OCI-LY3 (cell line): ENCODE results near the gene ORMDL1.

Source experiments
- H2AFZ ChIP-seq: fragments of 200-600, 300-600 bp; shearing (Covaris generic); 2 replicates; pipeline ENCODE4 v1.6.0; 2014; ENCODE audit warnings: antibody characterized with exemption, low read depth, low read length
- H3K27ac ChIP-seq: fragments of 200-600, 300-600 bp; sonication (generic); 2 replicates; pipeline ENCODE4 v1.5.1; 2014; ENCODE audit warnings: mild to moderate bottlenecking, low read length, moderate library complexity, mixed read lengths
- H3K27me3 ChIP-seq: fragments of 200-600, 300-600 bp; sonication (generic); 2 replicates; pipeline ENCODE4 v1.6.1; 2014; ENCODE audit warnings: low read depth, low read length, mixed read lengths
- H3K36me3 ChIP-seq: fragments of 200-600, 300-600 bp; sonication (generic); replicated peaks from 2 replicates; pipeline ENCODE3; 2014; ENCODE audit warnings: low read depth, low read length, mixed read lengths
- H3K4me1 ChIP-seq: fragments of 300-600, 200-600 bp; sonication (generic); 2 replicates; pipeline ENCODE4 v1.6.1; 2014; ENCODE audit warnings: low read length, mixed read lengths
- H3K4me2 ChIP-seq: fragments of 200-600, 300-600 bp; sonication (generic); 2 replicates; pipeline ENCODE4 v1.6.1; 2014; ENCODE audit warnings: low read length, mixed read lengths
- H3K4me3 ChIP-seq: fragments of 300-600, 200-600 bp; sonication (generic); 2 replicates; pipeline ENCODE4 v1.5.1; 2014; ENCODE audit warnings: antibody characterized with exemption, mild to moderate bottlenecking, low read length, moderate library complexity
- H3K79me2 ChIP-seq: fragments of 300-600, 200-600 bp; shearing (Covaris generic); 2 replicates; pipeline ENCODE4 v1.6.1; 2014; ENCODE audit warnings: mild to moderate bottlenecking, low read length, mixed read lengths
- H3K9ac ChIP-seq: fragments of 300-600, 200-600 bp; shearing (Covaris generic); 2 replicates; pipeline ENCODE4 v1.6.0; 2014; ENCODE audit warnings: mild to moderate bottlenecking, low read length, moderate library complexity
- H3K9me3 ChIP-seq: fragments of 200-600, 300-600 bp; shearing (Covaris generic); 2 replicates; pipeline ENCODE4 v1.6.1; 2014; ENCODE audit warnings: low read length, mixed read lengths; ENCODE audit not compliant: insufficient read depth
- H4K20me1 ChIP-seq: fragments of 200-600, 300-600 bp; sonication (generic); 2 replicates; pipeline ENCODE4 v1.6.1; 2016; ENCODE audit warnings: low read length, mixed read lengths; ENCODE audit not compliant: insufficient read depth
- EZH2phosphoT487 ChIP-seq: fragments of 200-600 bp; shearing (Covaris generic); IDR thresholded peaks from 2 replicates; pipeline ENCODE4 v1.6.1; 2018; ENCODE audit warnings: antibody characterized with exemption, mixed run types, low read depth
- TF ChIP-seq, protein P1 (sequence below): fragments of 200-600, 300-600 bp; sonication (generic); IDR thresholded peaks from 2 replicates; pipeline ENCODE4 v1.5.1; 2014; ENCODE audit warnings: antibody characterized with exemption, low read length, low read depth

Gene ORMDL1

DNA sequence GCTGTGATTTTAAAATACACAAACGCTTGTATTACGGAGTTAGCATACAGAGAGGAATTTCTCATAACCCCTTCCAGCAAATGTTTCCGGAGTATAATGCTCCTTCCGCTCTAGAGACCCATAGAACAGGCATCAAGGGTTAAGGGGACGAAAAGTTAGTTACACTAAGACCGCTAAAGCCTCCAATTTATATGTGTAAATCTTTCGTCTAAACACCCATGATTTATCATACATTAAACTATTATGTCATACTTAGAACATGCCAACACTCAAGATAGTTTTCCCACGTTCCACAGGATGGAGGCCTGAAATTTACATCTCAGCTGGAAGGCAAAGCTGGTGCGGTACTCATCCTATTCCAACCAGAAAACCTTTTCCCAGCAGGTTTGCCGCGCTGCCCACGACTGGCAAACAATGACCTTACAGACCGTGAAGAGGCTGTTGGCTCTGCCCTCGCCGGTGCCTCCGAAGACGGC lies 650 bp downstream of the ORMDL1 start:
- H2AFZ ChIP-seq, result peak overlapping the region; percentile 53
- H3K9ac ChIP-seq, result peak overlapping the region; percentile 89
- peak overlapping the region; percentile 85 for H3K4me2 ChIP-seq
- peaks cover 14% of the 10 kb centered on the region for H3K4me1 ChIP-seq
- no peaks in the 10 kb centered on the region for H4K20me1 ChIP-seq
- TF ChIP-seq EZH2phosphoT487, result no peak
- TF ChIP-seq, protein P1, sequence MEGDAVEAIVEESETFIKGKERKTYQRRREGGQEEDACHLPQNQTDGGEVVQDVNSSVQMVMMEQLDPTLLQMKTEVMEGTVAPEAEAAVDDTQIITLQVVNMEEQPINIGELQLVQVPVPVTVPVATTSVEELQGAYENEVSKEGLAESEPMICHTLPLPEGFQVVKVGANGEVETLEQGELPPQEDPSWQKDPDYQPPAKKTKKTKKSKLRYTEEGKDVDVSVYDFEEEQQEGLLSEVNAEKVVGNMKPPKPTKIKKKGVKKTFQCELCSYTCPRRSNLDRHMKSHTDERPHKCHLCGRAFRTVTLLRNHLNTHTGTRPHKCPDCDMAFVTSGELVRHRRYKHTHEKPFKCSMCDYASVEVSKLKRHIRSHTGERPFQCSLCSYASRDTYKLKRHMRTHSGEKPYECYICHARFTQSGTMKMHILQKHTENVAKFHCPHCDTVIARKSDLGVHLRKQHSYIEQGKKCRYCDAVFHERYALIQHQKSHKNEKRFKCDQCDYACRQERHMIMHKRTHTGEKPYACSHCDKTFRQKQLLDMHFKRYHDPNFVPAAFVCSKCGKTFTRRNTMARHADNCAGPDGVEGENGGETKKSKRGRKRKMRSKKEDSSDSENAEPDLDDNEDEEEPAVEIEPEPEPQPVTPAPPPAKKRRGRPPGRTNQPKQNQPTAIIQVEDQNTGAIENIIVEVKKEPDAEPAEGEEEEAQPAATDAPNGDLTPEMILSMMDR, result no peak
- H3K79me2 ChIP-seq, result peaks cover 76% of the 10 kb centered on the region
- no peaks in the 10 kb centered on the region for H3K9me3 ChIP-seq
- peak overlapping the region; percentile 82 for H3K27ac ChIP-seq
- peaks cover 32% of the 10 kb centered on the region for H3K36me3 ChIP-seq
- no peaks in the 10 kb centered on the region for H3K27me3 ChIP-seq
- peak overlapping the region; percentile 80 for H3K4me3 ChIP-seq

DNA sequence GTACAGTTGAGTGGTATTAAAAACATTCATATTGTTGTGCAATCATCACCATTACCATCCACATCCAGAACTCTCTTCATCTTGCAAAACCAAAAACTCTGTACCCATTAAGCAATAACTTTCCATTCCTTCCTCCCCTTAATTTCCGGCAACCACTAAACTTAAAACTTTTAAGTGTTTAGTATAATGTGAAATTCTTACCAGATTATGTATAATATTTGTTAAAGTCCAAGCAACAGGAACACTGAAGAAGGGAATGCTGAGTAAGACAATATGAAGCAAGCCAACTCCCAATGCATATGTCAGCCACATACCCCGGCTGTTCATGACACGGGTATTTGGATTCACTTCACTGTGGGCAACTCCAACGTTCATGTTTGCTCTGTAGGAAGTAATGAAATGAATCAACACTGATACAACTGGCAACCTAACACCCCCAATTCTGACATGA lies 1.9 kb downstream of the ORMDL1 start:
- H3K4me2 ChIP-seq, result peak overlapping the region; percentile 85
- peak overlapping the region; percentile 89; the same call in 1 of the 2 replicates for H3K9ac ChIP-seq
- H3K4me1 ChIP-seq, result peaks cover 14% of the 10 kb centered on the region
- H3K36me3 ChIP-seq, result peaks cover 33% of the 10 kb centered on the region
- H3K27me3 ChIP-seq, result no peaks in the 10 kb centered on the region
- no peaks in the 10 kb centered on the region for H4K20me1 ChIP-seq
- H3K27ac ChIP-seq, result no peak overlapping the region
- no peaks in the 10 kb centered on the region for H3K9me3 ChIP-seq
- H2AFZ ChIP-seq, result no peak overlapping the region
- H3K4me3 ChIP-seq, result peak overlapping the region; percentile 80
- TF ChIP-seq EZH2phosphoT487, result no peak
- H3K79me2 ChIP-seq, result peaks cover 65% of the 10 kb centered on the region

DNA sequence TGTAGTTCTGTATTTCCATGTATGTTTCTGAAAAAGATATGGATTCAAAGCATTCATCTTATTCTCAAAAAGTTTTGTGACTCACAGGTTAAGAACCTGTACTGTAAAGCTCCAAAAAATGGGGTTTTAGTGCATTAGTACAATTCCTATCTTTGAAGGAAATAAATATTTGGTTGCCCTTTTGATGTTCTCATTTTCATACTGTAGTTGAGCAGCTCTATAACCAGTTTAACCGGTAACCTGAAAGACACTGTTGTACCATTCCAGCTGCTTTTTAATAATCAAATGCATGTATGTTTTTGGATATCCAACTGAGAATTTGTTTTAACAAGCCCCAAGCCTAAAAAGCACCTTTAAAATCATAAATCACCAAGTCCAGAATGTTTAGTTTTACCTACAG lies 11.9 kb downstream of the ORMDL1 start:
- Histone ChIP-seq H3K27ac (no peak overlapping the region), H3K36me3 (peaks cover 63% of the 10 kb centered on the region), H3K79me2 (peaks cover 4% of the 10 kb centered on the region), H4K20me1 (no peaks in the 10 kb centered on the region), H3K9ac (no peak overlapping the region), H3K9me3 (no peaks in the 10 kb centered on the region), H3K27me3 (no peaks in the 10 kb centered on the region), H2AFZ (no peak overlapping the region), H3K4me3 (no peak overlapping the region), H3K4me2 (no peak overlapping the region), H3K4me1 (no peaks in the 10 kb centered on the region)
- TF ChIP-seq, protein P1, result no peak
- TF ChIP-seq EZH2phosphoT487, result no peak

DNA sequence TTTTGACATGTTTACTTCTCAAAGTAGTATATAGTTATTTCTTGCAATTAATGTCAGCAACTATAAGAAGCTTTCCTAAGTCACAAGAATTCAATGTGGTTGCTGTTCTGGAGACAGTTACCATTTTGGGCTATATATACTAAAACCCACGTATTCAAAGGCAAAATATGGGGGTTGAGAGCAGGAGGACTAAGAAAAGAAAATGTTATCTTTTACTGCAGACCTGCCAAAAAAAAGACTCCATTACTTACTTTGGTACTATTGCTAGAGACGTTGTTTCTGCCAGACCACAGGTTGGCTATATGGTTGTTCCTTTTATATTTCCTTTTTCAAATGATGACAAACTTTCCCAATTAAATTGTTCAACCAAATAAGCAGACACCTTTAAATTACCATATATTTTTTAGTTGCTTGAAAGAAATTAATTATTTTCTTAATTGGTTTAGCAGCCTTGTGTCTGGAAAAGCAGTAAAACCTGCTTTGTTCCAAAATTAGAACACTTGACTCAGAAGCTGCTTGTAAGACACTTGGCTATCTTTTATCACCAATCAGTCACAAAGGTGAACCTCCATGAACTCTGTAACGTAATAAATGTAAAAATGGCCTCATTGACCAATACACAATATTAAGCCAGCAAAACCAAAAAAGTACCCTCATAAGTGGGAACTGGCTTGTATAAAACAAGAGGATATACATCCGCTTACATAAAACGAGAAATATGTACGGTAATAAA lies 13.4 kb downstream of the ORMDL1 start:
- no peaks in the 10 kb centered on the region for H3K79me2 ChIP-seq
- H3K4me1 ChIP-seq, result no peaks in the 10 kb centered on the region
- no peak overlapping the region for H3K4me3 ChIP-seq
- H3K27me3 ChIP-seq, result no peaks in the 10 kb centered on the region
- H3K4me2 ChIP-seq, result no peak overlapping the region
- no peak overlapping the region for H2AFZ ChIP-seq
- peaks cover 60% of the 10 kb centered on the region for H3K36me3 ChIP-seq
- no peak overlapping the region for H3K9ac ChIP-seq
- H3K27ac ChIP-seq, result no peak overlapping the region
- no peaks in the 10 kb centered on the region for H3K9me3 ChIP-seq
- no peaks in the 10 kb centered on the region for H4K20me1 ChIP-seq
- no peak for TF ChIP-seq EZH2phosphoT487
- TF ChIP-seq, protein P1, result no peak
